IPS-18a (cell line): Measurements from ENCODE around the gene PRRC2B.
A peak's percentile ranks its signal among the peaks of the same experiment; 100 is the strongest.

ENCODE experiments used
- H3K27ac ChIP-seq: one replicate; pipeline ENCODE4 v1.5.1; 2013; ENCODE audit warnings: low read length
- H3K27me3 ChIP-seq: one replicate; pipeline ENCODE4 v1.6.1; 2013; ENCODE audit warnings: mild to moderate bottlenecking, low read length; ENCODE audit not compliant: control insufficient read depth, insufficient read depth
- H3K36me3 ChIP-seq: one replicate; pipeline ENCODE4 v1.6.1; 2013; ENCODE audit warnings: low read depth, low read length; ENCODE audit not compliant: control insufficient read depth
- H3K4me1 ChIP-seq: one replicate; pipeline ENCODE4 v1.6.1; 2013; ENCODE audit warnings: low read depth, low read length; ENCODE audit not compliant: control insufficient read depth
- H3K4me3 ChIP-seq: one replicate; pipeline ENCODE4 v1.5.1; 2013; ENCODE audit warnings: low read length
- H3K9ac ChIP-seq: one replicate; pipeline ENCODE4 v1.6.1; 2013; ENCODE audit warnings: mild to moderate bottlenecking, low read length, moderate library complexity
- H3K9me3 ChIP-seq: one replicate; pipeline ENCODE4 v1.6.1; 2013; ENCODE audit warnings: low read depth, low read length; ENCODE audit not compliant: control insufficient read depth

The PRRC2B gene

GRCh38 chr9:131403493-131403773 is 9.5 kb downstream of the PRRC2B start:
- Histone ChIP-seq H3K4me1 (peaks cover 61% of the 10 kb centered on the region), H3K36me3 (peaks cover 3% of the 10 kb centered on the region), H3K9me3 (no peaks in the 10 kb centered on the region), H3K27me3 (no peaks in the 10 kb centered on the region), H3K4me3 (no peak overlapping the region), H3K27ac (no peak overlapping the region), H3K9ac (no peak overlapping the region)

GRCh38 chr9:131404581-131404980 is 10.7 kb downstream of the PRRC2B start:
- peak overlapping the region; percentile 40 for H3K4me3 ChIP-seq
- peaks cover 3% of the 10 kb centered on the region for H3K36me3 ChIP-seq
- no peaks in the 10 kb centered on the region for H3K27me3 ChIP-seq
- peak overlapping the region; percentile 58 for H3K27ac ChIP-seq
- peak overlapping the region; percentile 31 for H3K9ac ChIP-seq
- H3K4me1 ChIP-seq = peaks cover 65% of the 10 kb centered on the region
- H3K9me3 ChIP-seq = no peaks in the 10 kb centered on the region

- Histone ChIP-seq H3K9ac (peak overlapping the region; percentile 31), H3K27me3 (no peaks in the 10 kb centered on the region), H3K36me3 (peaks cover 3% of the 10 kb centered on the region), H3K9me3 (no peaks in the 10 kb centered on the region), H3K27ac (peak overlapping the region; percentile 58), H3K4me3 (peak overlapping the region; percentile 40), H3K4me1 (peaks cover 69% of the 10 kb centered on the region)
Measured at GRCh38 chr9:131404987-131405386, 11.1 kb downstream of the PRRC2B start.

- Histone ChIP-seq H3K9ac (peak overlapping the region; percentile 31), H3K27me3 (no peaks in the 10 kb centered on the region), H3K4me3 (peak overlapping the region; percentile 40), H3K9me3 (no peaks in the 10 kb centered on the region), H3K36me3 (peaks cover 3% of the 10 kb centered on the region), H3K27ac (peak overlapping the region; percentile 58), H3K4me1 (peaks cover 69% of the 10 kb centered on the region)
Measured at GRCh38 chr9:131405428-131405827, 11.5 kb downstream of the PRRC2B start.

GRCh38 chr9:131405858-131406537 is 12.1 kb downstream of the PRRC2B start:
- no peaks in the 10 kb centered on the region for H3K9me3 ChIP-seq
- H3K36me3 ChIP-seq = peaks cover 3% of the 10 kb centered on the region
- no peaks in the 10 kb centered on the region for H3K27me3 ChIP-seq
- H3K9ac ChIP-seq = peak overlapping the region; percentile 31
- H3K4me1 ChIP-seq = peaks cover 69% of the 10 kb centered on the region
- peak overlapping the region; percentile 58 for H3K27ac ChIP-seq
- peak overlapping the region; percentile 24 for H3K4me3 ChIP-seq

GRCh38 chr9:131406563-131407436 is 12.9 kb downstream of the PRRC2B start:
- Histone ChIP-seq H3K27ac (peak overlapping the region; percentile 22), H3K9ac (peak overlapping the region; percentile 35), H3K4me1 (peaks cover 69% of the 10 kb centered on the region), H3K9me3 (no peaks in the 10 kb centered on the region), H3K36me3 (peaks cover 3% of the 10 kb centered on the region), H3K4me3 (peak overlapping the region; percentile 24), H3K27me3 (no peaks in the 10 kb centered on the region)

GRCh38 chr9:131407717-131408195 is 13.9 kb downstream of the PRRC2B start:
- Histone ChIP-seq H3K36me3 (peaks cover 3% of the 10 kb centered on the region), H3K27me3 (no peaks in the 10 kb centered on the region), H3K4me1 (peaks cover 65% of the 10 kb centered on the region), H3K27ac (peak overlapping the region; percentile 22), H3K9me3 (no peaks in the 10 kb centered on the region), H3K9ac (peak overlapping the region; percentile 35), H3K4me3 (peak overlapping the region; percentile 24)

- Histone ChIP-seq H3K27ac (no peak overlapping the region), H3K9ac (no peak overlapping the region), H3K27me3 (no peaks in the 10 kb centered on the region), H3K4me1 (peaks cover 54% of the 10 kb centered on the region), H3K9me3 (no peaks in the 10 kb centered on the region), H3K4me3 (no peak overlapping the region), H3K36me3 (peaks cover 3% of the 10 kb centered on the region)
Measured at GRCh38 chr9:131409458-131409992, 15.6 kb downstream of the PRRC2B start.

GRCh38 chr9:131410044-131410491 is 16.2 kb downstream of the PRRC2B start:
- H3K4me3 ChIP-seq = no peak overlapping the region
- peaks cover 49% of the 10 kb centered on the region for H3K4me1 ChIP-seq
- H3K9ac ChIP-seq = no peak overlapping the region
- H3K27ac ChIP-seq = no peak overlapping the region
- no peaks in the 10 kb centered on the region for H3K36me3 ChIP-seq
- no peaks in the 10 kb centered on the region for H3K9me3 ChIP-seq
- H3K27me3 ChIP-seq = no peaks in the 10 kb centered on the region

GRCh38 chr9:131411719-131412681 is 18.1 kb downstream of the PRRC2B start:
- peaks cover 3% of the 10 kb centered on the region for H3K36me3 ChIP-seq
- peaks cover 30% of the 10 kb centered on the region for H3K4me1 ChIP-seq

GRCh38 chr9:131416509-131416908 is 22.6 kb downstream of the PRRC2B start:
- H3K4me3 ChIP-seq = no peak overlapping the region
- no peak overlapping the region for H3K9ac ChIP-seq
- H3K36me3 ChIP-seq = peaks cover 11% of the 10 kb centered on the region
- no peaks in the 10 kb centered on the region for H3K9me3 ChIP-seq
- no peaks in the 10 kb centered on the region for H3K27me3 ChIP-seq
- H3K27ac ChIP-seq = no peak overlapping the region
- peaks cover 42% of the 10 kb centered on the region for H3K4me1 ChIP-seq

More at GRCh38 chr9:131411719-131412681, 18.1 kb downstream of the PRRC2B start:
- no peak overlapping the region for H3K9ac ChIP-seq
- H3K4me3 ChIP-seq = no peak overlapping the region
- no peak overlapping the region for H3K27ac ChIP-seq
- H3K9me3 ChIP-seq = no peaks in the 10 kb centered on the region
- H3K27me3 ChIP-seq = no peaks in the 10 kb centered on the region
